HG03196 (cell line): ENCODE results near the gene ZNF273.
"Not testable (repeated sequence)": the region's sequence is repeated elsewhere in the genome, so short reads cannot be mapped to it uniquely, and the experiment has no call there.

Experiments
- ATAC-seq: cut with Tn5 transposase; IDR thresholded peaks from one replicate; pipeline ENCODE4 v1.9.1; 2021; ENCODE audit not compliant: unreplicated experiment

Gene ZNF273

GRCh38 chr7:64888901-64889685 is 14.0 kb upstream of the ZNF273 start:
- no peak for ATAC-seq

GRCh38 chr7:64889686-64890162 is 13.3 kb upstream of the ZNF273 start:
- no peak for ATAC-seq

GRCh38 chr7:64890273-64890672 is 12.8 kb upstream of the ZNF273 start:
- ATAC-seq = not testable (repeated sequence)

- ATAC-seq = no peak
These were observed 12.2 kb upstream of the ZNF273 start for GRCh38 chr7:64890761-64891362.

GRCh38 chr7:64891363-64892081 is 11.6 kb upstream of the ZNF273 start:
- not testable (repeated sequence) for ATAC-seq

GRCh38 chr7:64892116-64892515 is 11.0 kb upstream of the ZNF273 start:
- no peak for ATAC-seq

- ATAC-seq = no peak
These were observed 10.3 kb upstream of the ZNF273 start for GRCh38 chr7:64892666-64893309.

- no peak for ATAC-seq
These were observed 9.7 kb upstream of the ZNF273 start for GRCh38 chr7:64893401-64893800.

- not testable (repeated sequence) for ATAC-seq
These were observed 640 bp upstream of the ZNF273 start for GRCh38 chr7:64902461-64902805.

- ATAC-seq = no peak
These were observed 935 bp downstream of the ZNF273 start for GRCh38 chr7:64904008-64904407.

GRCh38 chr7:64905133-64905532 is 2.1 kb downstream of the ZNF273 start:
- ATAC-seq = no peak

- no peak for ATAC-seq
These were observed 2.5 kb downstream of the ZNF273 start for GRCh38 chr7:64905547-64905946.

- ATAC-seq = no peak
These were observed 4.7 kb downstream of the ZNF273 start for GRCh38 chr7:64907641-64908326.

- ATAC-seq = no peak
These were observed 5.3 kb downstream of the ZNF273 start for GRCh38 chr7:64908358-64908757.

- ATAC-seq = no peak
These were observed 11.5 kb downstream of the ZNF273 start for GRCh38 chr7:64914557-64914956.

GRCh38 chr7:64915301-64915700 is 12.2 kb downstream of the ZNF273 start:
- not testable (repeated sequence) for ATAC-seq

GRCh38 chr7:64928252-64929187 is 25.4 kb downstream of the ZNF273 start:
- not testable (repeated sequence) for ATAC-seq

- ATAC-seq = no peak
These were observed 31.4 kb downstream of the ZNF273 start for GRCh38 chr7:64934478-64934877.

- no peak for ATAC-seq
These were observed 35.5 kb downstream of the ZNF273 start for GRCh38 chr7:64938540-64938939.

- not testable (repeated sequence) for ATAC-seq
These were observed 36.9 kb downstream of the ZNF273 start for GRCh38 chr7:64940021-64940420.
